ENCODE results near the gene MPZL2.
A peak's percentile ranks its signal among the peaks of the same experiment; 100 is the strongest.

MPZL2 gene

GRCh38 chr11:118217575-118217974, 46.5 kb downstream of the MPZL2 start:
- DNase-seq = peak; percentile 25

- DNase-seq = peak; percentile 45
Measured at GRCh38 chr11:118216621-118217481, 47.2 kb downstream of the MPZL2 start.

- DNase-seq = no peak
Measured at GRCh38 chr11:118215765-118216164, 48.3 kb downstream of the MPZL2 start.

GRCh38 chr11:118215262-118215661, 48.8 kb downstream of the MPZL2 start:
- DNase-seq = peak; percentile 21

- no peak for DNase-seq
Measured at GRCh38 chr11:118214210-118214914, 49.7 kb downstream of the MPZL2 start.

GRCh38 chr11:118213781-118214180, 50.3 kb downstream of the MPZL2 start:
- DNase-seq = no peak

GRCh38 chr11:118213201-118213600, 50.9 kb downstream of the MPZL2 start:
- no peak for DNase-seq

- DNase-seq = no peak
Measured at GRCh38 chr11:118212781-118213191, 51.3 kb downstream of the MPZL2 start.

GRCh38 chr11:118212131-118212725, 51.9 kb downstream of the MPZL2 start:
- DNase-seq = no peak

- no peak for DNase-seq
Measured at GRCh38 chr11:118211006-118211405, 53.1 kb downstream of the MPZL2 start.

GRCh38 chr11:118210323-118210722, 53.8 kb downstream of the MPZL2 start:
- no peak for DNase-seq

- DNase-seq = no peak
Measured at GRCh38 chr11:118209033-118209432, 55.1 kb downstream of the MPZL2 start.

- DNase-seq = no peak
Measured at GRCh38 chr11:118207079-118207478, 57.0 kb downstream of the MPZL2 start.

- DNase-seq = no peak
Measured at GRCh38 chr11:118206391-118207031, 57.6 kb downstream of the MPZL2 start.

- no peak for DNase-seq
Measured at GRCh38 chr11:118205606-118206378, 58.3 kb downstream of the MPZL2 start.

All from central memory CD4-positive, alpha-beta T cell (primary cell).